ENCODE data around the gene RAD21L1. TPM values are rescaled to one million over a fixed set of nuclear protein-coding genes. Genes with fewer than 3 reads are reported as not detected.

Gene RAD21L1
- total RNA-seq, 1 donor from 2014 or later, result not detected

DNA sequence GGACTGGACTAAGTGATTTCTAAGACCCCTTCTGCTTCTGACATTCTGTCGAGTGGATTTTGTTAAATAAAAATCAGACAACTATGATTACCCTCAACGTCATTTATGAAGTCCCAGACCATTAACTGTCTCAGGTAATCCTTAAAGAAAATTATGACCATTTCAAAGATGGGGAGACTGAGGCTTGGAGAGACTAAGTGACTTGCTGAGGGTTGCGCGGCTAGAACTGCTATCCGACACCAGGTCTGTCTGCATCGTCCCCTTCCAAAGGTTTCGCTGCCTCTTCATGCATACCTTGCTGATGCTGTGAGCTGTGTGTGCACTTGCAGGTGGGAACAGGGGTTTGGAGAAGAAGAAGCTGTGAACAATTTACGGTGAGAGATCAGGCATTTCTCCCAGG, 43.4 kb downstream of the RAD21L1 start:
- no peaks in the 10 kb centered on the region for H3K27me3 Mint-ChIP-seq (ENCODE audit: low read depth)
- no peak for DNase-seq (ENCODE audit: low spot score in 2 of 2, unreplicated experiment in 2 of 2)
- peaks cover 7% of the 10 kb centered on the region for H3K4me1 Mint-ChIP-seq
- H3K36me3 Mint-ChIP-seq, result no peaks in the 10 kb centered on the region
- H3K27ac Mint-ChIP-seq, result no peak overlapping the region
- TF ChIP-seq CTCF (IDR thresholded peaks at IDR 0.05; ENCODE audit: unreplicated experiment), result no peak
- H3K4me3 Mint-ChIP-seq, result no peak overlapping the region
- H3K9me3 Mint-ChIP-seq, result no peaks in the 10 kb centered on the region

DNA sequence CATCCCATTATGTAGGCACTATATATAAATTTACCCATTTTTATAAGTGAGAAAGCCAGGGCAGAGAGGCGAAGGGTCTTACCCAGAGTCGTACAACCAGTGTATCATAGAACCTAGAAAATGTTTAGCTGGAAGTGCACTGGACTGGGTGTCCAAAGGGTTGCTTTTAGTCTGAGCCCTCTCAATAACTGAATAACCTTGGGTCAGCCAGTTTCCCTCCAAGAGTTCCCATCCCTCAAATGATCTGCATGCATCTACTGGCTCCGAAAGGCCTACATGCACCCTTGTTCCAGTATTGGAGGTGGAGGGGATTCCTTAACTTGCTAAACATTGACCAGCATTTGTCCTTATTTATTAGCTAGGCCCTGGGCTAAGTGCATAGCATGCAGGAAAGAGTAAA, 44.0 kb downstream of the RAD21L1 start:
- no peaks in the 10 kb centered on the region for H3K9me3 Mint-ChIP-seq
- no peak for TF ChIP-seq CTCF (IDR thresholded peaks at IDR 0.05; ENCODE audit: unreplicated experiment)
- no peak overlapping the region for H3K4me3 Mint-ChIP-seq
- no peak for DNase-seq (ENCODE audit: low spot score in 2 of 2, unreplicated experiment in 2 of 2)
- H3K4me1 Mint-ChIP-seq, result peaks cover 7% of the 10 kb centered on the region
- H3K36me3 Mint-ChIP-seq, result no peaks in the 10 kb centered on the region
- H3K27me3 Mint-ChIP-seq (ENCODE audit: low read depth), result no peaks in the 10 kb centered on the region
- H3K27ac Mint-ChIP-seq, result no peak overlapping the region

DNA sequence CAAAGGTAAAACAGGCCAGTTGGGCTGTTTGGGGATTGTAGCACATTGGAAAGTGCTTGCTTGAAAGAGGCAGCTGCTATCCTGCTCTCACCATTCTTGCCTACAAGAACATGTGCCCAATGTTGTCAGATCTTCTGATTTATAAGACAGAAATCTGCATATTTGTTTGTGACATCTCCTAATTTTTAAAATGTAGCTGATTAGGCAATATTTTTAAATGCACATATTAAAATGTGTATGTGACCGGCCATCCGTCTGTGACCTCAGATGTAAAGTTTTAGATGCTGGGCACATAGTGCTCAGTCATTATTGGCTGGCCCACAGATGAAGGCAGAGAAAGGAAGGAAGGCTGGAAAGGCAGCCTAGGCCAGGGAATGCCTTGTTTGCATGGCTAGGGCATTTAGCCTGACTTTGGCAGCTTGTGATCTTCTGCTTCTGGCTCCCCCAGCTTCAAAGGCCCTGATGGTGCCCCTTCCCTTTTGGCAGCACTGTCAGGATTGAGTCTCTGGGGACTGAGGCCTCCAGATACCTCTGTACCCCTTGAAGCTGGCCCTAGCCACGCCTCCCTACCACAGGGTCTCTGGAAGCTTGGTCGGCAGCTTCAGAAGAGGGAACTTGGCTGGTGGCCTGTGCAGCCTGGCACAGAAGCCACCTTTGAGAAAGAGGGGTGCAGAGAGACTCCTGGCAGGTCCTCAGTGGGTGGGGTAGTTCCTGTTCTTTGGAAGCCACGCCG, 46.7 kb downstream of the RAD21L1 start:
- H3K27me3 Mint-ChIP-seq (ENCODE audit: low read depth), result no peaks in the 10 kb centered on the region
- no peak for DNase-seq (ENCODE audit: low spot score in 2 of 2, unreplicated experiment in 2 of 2)
- H3K9me3 Mint-ChIP-seq, result no peaks in the 10 kb centered on the region
- TF ChIP-seq CTCF (IDR thresholded peaks at IDR 0.05; ENCODE audit: unreplicated experiment), result no peak
- H3K4me3 Mint-ChIP-seq, result no peak overlapping the region
- H3K36me3 Mint-ChIP-seq, result no peaks in the 10 kb centered on the region
- no peak overlapping the region for H3K27ac Mint-ChIP-seq
- H3K4me1 Mint-ChIP-seq, result no peaks in the 10 kb centered on the region

DNA sequence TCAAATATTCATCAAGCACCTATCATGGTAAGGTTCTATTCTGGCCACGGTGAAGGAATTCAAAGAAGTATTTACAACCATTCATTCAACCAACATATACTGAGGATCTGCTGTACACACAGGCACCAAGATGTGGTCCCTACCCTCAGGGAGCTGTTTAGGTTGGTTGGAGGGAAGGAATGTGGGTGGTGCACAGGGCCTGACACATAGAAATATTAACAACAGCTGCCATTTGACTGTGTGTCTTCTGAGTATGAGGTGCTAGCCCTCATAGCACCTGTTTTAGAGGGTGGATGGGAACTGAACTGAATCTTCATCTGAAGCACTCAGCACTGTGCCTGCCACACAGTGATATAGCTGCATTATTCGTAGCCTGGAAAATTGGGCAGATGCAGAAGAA, 47.5 kb downstream of the RAD21L1 start:
- Mint-ChIP-seq H3K9me3 (no peaks in the 10 kb centered on the region), H3K4me1 (no peaks in the 10 kb centered on the region), H3K27me3 (ENCODE audit: low read depth) (no peaks in the 10 kb centered on the region), H3K36me3 (no peaks in the 10 kb centered on the region), H3K4me3 (no peak overlapping the region), H3K27ac (no peak overlapping the region)
- DNase-seq (ENCODE audit: low spot score in 2 of 2, unreplicated experiment in 2 of 2), result no peak
- TF ChIP-seq CTCF (IDR thresholded peaks at IDR 0.05; ENCODE audit: unreplicated experiment), result no peak

GRCh38 chr20:1274485-1275311, 48.9 kb downstream of the RAD21L1 start:
- no peaks in the 10 kb centered on the region for H3K4me1 Mint-ChIP-seq
- H3K27me3 Mint-ChIP-seq (ENCODE audit: low read depth), result no peaks in the 10 kb centered on the region
- H3K4me3 Mint-ChIP-seq, result no peak overlapping the region
- TF ChIP-seq CTCF (IDR thresholded peaks at IDR 0.05; ENCODE audit: unreplicated experiment), result no peak
- DNase-seq (ENCODE audit: low spot score in 2 of 2, unreplicated experiment in 2 of 2), result no peak
- no peak overlapping the region for H3K27ac Mint-ChIP-seq
- H3K36me3 Mint-ChIP-seq, result no peaks in the 10 kb centered on the region
- no peaks in the 10 kb centered on the region for H3K9me3 Mint-ChIP-seq

All from mesothelial cell of epicardium (in vitro differentiated cells).